SK-N-SH (cell line): Measurements from ENCODE around the gene SIK1. TPM values are rescaled to one million over a fixed set of nuclear protein-coding genes. Genes with fewer than 3 reads are reported as not detected.
"Not testable (repeated sequence)": the region's sequence is repeated elsewhere in the genome, so short reads cannot be mapped to it uniquely, and the experiment has no call there.

Experiments used
- CTCF ChIA-PET: fragments of 300-600, 350-600 bp; formaldehyde crosslinking; extraction: SDS; loops from one replicate; lab custom pipeline; 2021; lab: Yijun Ruan, JAX
- POLR2A ChIA-PET: fragments of 350-600 bp; sonication (Branson Sonifier 250); formaldehyde crosslinking; extraction: SDS; loops from one replicate; lab custom pipeline; 2020; ENCODE audit warnings: antibody characterized with exemption, inconsistent platforms; lab: Yijun Ruan, JAX
- DNase-seq: peaks from one replicate; pipeline ENCODE4 v3.0.0; 2012
- H2AFZ ChIP-seq: fragments of 200-600 bp; sonication (generic); 2 replicates; pipeline ENCODE4 v1.8.1; 2016; ENCODE audit warnings: antibody characterized with exemption, mild to moderate bottlenecking, low read depth
- H3F3A ChIP-seq: fragments of 200-600 bp; sonication (generic); replicated peaks from 2 replicates; pipeline ENCODE3; 2016; ENCODE audit warnings: antibody characterized with exemption, mild to moderate bottlenecking; ENCODE audit not compliant: insufficient read depth
- H3K27ac ChIP-seq, 2 experiments: fragments of 200-500 bp in 1 of 2; fragments of 200-600 bp in 1 of 2; sonication (Bioruptor generic) in 1 of 2; sonication (generic), shearing (Covaris generic) in 1 of 2; 2 replicates each; pipeline versions ENCODE4 v1.5.1 to v1.6.1; 2014 to 2016; ENCODE audit warnings: low read depth in 2 of 2, inconsistent platforms in 1 of 2, low read length in 1 of 2, mild to moderate bottlenecking in 1 of 2, mixed read lengths in 1 of 2
- H3K27me3 ChIP-seq: fragments of 200-600 bp; sonication (generic), shearing (Covaris generic); 2 replicates; pipeline ENCODE4 v1.6.1; 2016; ENCODE audit warnings: mixed run types; ENCODE audit not compliant: insufficient read depth
- H3K36me3 ChIP-seq, 2 experiments: fragments of 200-500 bp in 1 of 2; fragments of 200-600 bp in 1 of 2; sonication (Bioruptor generic) in 1 of 2; sonication (generic) in 1 of 2; replicated peaks in 1 of 2; 2 replicates each; pipeline versions ENCODE3 to v1.5.1; 2014 to 2016; ENCODE audit warnings: low read length in 1 of 2, mild to moderate bottlenecking in 1 of 2; ENCODE audit not compliant: insufficient read depth in 2 of 2, control insufficient read depth in 1 of 2
- H3K4me1 ChIP-seq, 2 experiments: fragments of 200-500 bp in 1 of 2; fragments of 200-600 bp in 1 of 2; sonication (Bioruptor generic) in 1 of 2; sonication (generic), shearing (Covaris generic) in 1 of 2; 2 replicates each; pipeline versions ENCODE4 v1.5.1 to v1.6.1; 2014 to 2016; ENCODE audit warnings: low read depth in 1 of 2, low read length in 1 of 2, mixed run types in 1 of 2; ENCODE audit not compliant: insufficient read depth in 2 of 2, control insufficient read depth in 1 of 2
- H3K4me2 ChIP-seq: fragments of 200-600 bp; sonication (generic), shearing (Covaris generic); 2 replicates; pipeline ENCODE4 v1.6.1; 2017; ENCODE audit warnings: mixed run types
- H3K4me3 ChIP-seq, 2 experiments: fragments of 200-500 bp in 1 of 2; fragments of 200-600 bp in 1 of 2; sonication (Bioruptor generic) in 1 of 2; sonication (generic), shearing (Covaris generic) in 1 of 2; 2 replicates each; pipeline versions ENCODE4 v1.5.1 to v1.8.1; 2014 to 2016; ENCODE audit warnings: low read depth in 2 of 2, inconsistent platforms in 1 of 2, low read length in 1 of 2, mild to moderate bottlenecking in 1 of 2, mixed read lengths in 1 of 2, moderate library complexity in 1 of 2
- H3K79me2 ChIP-seq: fragments of 200-600 bp; sonication (generic); 2 replicates; pipeline ENCODE4 v1.8.1; 2017; ENCODE audit warnings: mild to moderate bottlenecking; ENCODE audit not compliant: insufficient read depth
- H3K9ac ChIP-seq: fragments of 200-600 bp; sonication (generic); 2 replicates; pipeline ENCODE4 v1.6.1; 2017; ENCODE audit warnings: mixed run types
- H3K9me2 ChIP-seq: fragments of 200-600 bp; sonication (generic); 2 replicates; pipeline ENCODE4 v1.6.1; 2017; ENCODE audit warnings: mixed run types
- H3K9me3 ChIP-seq: fragments of 200-600 bp; sonication (generic); 2 replicates; pipeline ENCODE4 v1.6.1; 2017; ENCODE audit warnings: mixed run types, mild to moderate bottlenecking, moderate library complexity
- H4K20me1 ChIP-seq: fragments of 200-600 bp; sonication (generic); 2 replicates; pipeline ENCODE4 v1.6.1; 2017; ENCODE audit warnings: mild to moderate bottlenecking, mixed run types; ENCODE audit not compliant: insufficient read depth
- WGBS: methylation state at CpG from one replicate; pipeline ENCODE4 v1.1.6; 2017; ENCODE audit warnings: low lambda C conversion rate; 5-methylcytosine and 5-hydroxymethylcytosine counted together
- polyA plus RNA-seq, 3 experiments: library from polyadenylated mRNA; depleted of rRNA; stranded (reverse); fragments of >200 nt; gene quantifications; 2 replicates each; pipeline ENCODE4 v1.2.3, GENCODE V29; 2012

SIK1 gene
- polyA plus RNA-seq, 1 of the 3 experiments (the other 2 are of a cell fraction) = 3.8 TPM

DNA sequence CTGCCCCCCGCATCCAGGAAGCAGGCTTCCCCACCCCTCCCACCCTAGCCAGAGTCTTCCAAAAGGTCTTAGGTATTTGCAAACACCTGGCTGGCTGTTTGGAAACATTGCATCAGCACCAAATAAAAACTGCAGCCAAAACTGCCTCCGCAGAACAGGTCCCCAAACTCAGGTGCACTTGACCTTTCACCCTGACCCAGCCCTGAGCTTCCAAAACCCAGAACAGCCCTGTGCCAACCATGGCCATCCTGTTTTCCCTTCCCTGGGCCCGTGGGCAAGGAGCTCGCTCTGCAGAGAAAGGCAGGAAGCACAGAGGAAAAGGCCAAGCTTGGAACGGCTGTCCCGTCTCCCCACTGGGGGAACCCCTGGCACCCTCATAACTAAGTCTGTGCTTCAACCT lies 2.0 kb upstream of the SIK1 start:
- CTCF ChIA-PET, H3F3A ChIP-seq, H3K4me1 ChIP-seq, DNase-seq, H2AFZ ChIP-seq, H3K27ac ChIP-seq, POLR2A ChIA-PET, H3K9me2 ChIP-seq, H3K27me3 ChIP-seq, H4K20me1 ChIP-seq, H3K9ac ChIP-seq, H3K9me3 ChIP-seq, H3K4me2 ChIP-seq, H3K79me2 ChIP-seq, H3K4me3 ChIP-seq, H3K36me3 ChIP-seq: not testable (repeated sequence)
- no CpG with 5 or more reads among the region's 6 CpGs for WGBS

DNA sequence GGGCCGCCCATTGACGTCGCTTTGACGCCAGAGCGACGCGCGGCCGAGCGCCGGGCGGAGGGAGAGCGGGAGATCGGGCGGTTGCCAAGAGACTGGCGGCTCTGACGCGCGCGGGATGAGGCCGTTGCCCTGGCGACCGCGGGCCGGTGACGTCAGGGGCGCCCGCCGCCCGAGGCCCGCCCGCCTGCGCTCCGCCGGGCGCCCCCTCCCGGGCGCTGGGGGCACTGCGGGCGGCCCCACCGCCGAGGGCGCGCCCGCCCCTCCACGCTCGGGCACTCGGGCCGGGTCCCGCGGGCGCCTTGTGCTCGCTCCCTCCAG lies 270 bp upstream of the SIK1 start:
- H3K9me3 ChIP-seq, H3K4me2 ChIP-seq, H3K36me3 ChIP-seq, H3K4me1 ChIP-seq, CTCF ChIA-PET, DNase-seq, H4K20me1 ChIP-seq, H3K9ac ChIP-seq, H3K9me2 ChIP-seq, H3F3A ChIP-seq, H3K79me2 ChIP-seq, H3K27me3 ChIP-seq, POLR2A ChIA-PET, H3K4me3 ChIP-seq, H3K27ac ChIP-seq, H2AFZ ChIP-seq: not testable (repeated sequence)
- no CpG with 5 or more reads among the region's 53 CpGs for WGBS

DNA sequence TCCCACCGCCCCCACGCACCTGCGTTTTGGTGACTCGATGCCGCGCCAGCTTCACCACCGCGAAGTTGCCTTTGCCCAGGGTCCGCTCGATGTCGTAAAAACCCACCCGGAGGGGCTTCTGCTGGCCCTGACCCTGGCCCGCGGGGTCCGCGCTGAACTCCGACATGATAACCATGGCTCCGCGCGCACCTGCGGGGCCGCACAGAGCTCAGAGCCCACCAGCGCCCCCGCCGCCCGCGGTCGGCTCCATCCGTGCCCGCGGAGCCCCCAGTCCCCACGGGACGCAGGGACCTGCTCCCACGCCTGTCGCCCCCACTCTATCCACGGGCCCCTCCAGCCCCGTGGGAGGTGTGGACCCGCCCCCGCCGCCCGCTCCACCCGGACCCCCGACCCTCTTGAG lies 927 bp downstream of the SIK1 start:
- POLR2A ChIA-PET, H3K36me3 ChIP-seq, H2AFZ ChIP-seq, CTCF ChIA-PET, H3K27me3 ChIP-seq, H3K4me1 ChIP-seq, H3K79me2 ChIP-seq, H3K4me3 ChIP-seq, H3F3A ChIP-seq, H3K9ac ChIP-seq, DNase-seq, H3K9me3 ChIP-seq, H3K27ac ChIP-seq, H4K20me1 ChIP-seq, H3K9me2 ChIP-seq, H3K4me2 ChIP-seq: not testable (repeated sequence)
- WGBS = no CpG with 5 or more reads among the region's 43 CpGs

DNA sequence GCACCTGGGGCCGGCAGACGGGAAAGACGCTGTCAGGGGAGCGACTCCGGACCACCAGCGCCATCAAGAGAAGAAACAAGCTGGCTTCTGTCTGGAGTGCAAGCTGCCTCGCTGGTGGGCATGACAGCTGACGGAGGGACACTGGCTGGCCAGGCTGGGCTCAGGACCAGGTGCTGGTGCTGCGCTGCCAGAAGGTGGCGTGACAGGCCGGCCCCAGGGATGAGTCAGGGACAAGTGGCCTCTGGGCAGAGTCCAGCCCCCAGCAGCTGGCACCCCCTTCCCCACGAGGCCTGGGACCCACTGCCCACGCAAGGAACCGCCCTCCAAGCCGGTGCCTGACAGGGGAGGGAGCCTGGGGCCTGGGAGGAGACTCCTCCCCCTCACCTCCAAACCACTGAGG lies 7.5 kb downstream of the SIK1 start:
- H3K9me3 ChIP-seq, CTCF ChIA-PET, H3K4me1 ChIP-seq, H3K79me2 ChIP-seq, POLR2A ChIA-PET, H3K4me3 ChIP-seq, H4K20me1 ChIP-seq, H3K27ac ChIP-seq, H3K9ac ChIP-seq, H3K27me3 ChIP-seq, H3F3A ChIP-seq, H3K4me2 ChIP-seq, H3K36me3 ChIP-seq, H3K9me2 ChIP-seq, H2AFZ ChIP-seq, DNase-seq: not testable (repeated sequence)
- no CpG with 5 or more reads among the region's 15 CpGs for WGBS

DNA sequence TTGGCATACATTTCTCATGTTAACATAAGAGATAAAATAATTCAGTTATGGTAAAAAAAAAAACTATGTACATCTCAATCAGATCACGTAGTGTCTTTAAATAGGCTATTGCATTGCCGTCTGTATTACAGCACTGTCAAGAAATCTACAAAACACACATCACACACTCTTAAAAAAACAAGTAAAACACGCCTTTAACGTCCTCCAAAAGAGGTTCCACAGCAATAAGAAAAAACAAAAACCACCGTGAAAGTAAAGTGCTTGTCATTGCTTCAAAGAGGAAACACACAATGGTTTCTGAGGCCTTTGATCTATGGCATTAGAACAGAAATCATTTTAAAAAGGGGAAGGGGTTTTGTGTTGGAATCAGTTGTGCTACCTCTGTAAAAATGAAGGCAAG lies 12.4 kb downstream of the SIK1 start:
- H3K27me3 ChIP-seq, POLR2A ChIA-PET, CTCF ChIA-PET, H3F3A ChIP-seq, H3K9me3 ChIP-seq, H3K4me3 ChIP-seq, H4K20me1 ChIP-seq, H3K9me2 ChIP-seq, H3K4me1 ChIP-seq, H3K4me2 ChIP-seq, H3K36me3 ChIP-seq, H2AFZ ChIP-seq, H3K27ac ChIP-seq, H3K9ac ChIP-seq, H3K79me2 ChIP-seq, DNase-seq: not testable (repeated sequence)
- no CpG with 5 or more reads among the region's 5 CpGs for WGBS

DNA sequence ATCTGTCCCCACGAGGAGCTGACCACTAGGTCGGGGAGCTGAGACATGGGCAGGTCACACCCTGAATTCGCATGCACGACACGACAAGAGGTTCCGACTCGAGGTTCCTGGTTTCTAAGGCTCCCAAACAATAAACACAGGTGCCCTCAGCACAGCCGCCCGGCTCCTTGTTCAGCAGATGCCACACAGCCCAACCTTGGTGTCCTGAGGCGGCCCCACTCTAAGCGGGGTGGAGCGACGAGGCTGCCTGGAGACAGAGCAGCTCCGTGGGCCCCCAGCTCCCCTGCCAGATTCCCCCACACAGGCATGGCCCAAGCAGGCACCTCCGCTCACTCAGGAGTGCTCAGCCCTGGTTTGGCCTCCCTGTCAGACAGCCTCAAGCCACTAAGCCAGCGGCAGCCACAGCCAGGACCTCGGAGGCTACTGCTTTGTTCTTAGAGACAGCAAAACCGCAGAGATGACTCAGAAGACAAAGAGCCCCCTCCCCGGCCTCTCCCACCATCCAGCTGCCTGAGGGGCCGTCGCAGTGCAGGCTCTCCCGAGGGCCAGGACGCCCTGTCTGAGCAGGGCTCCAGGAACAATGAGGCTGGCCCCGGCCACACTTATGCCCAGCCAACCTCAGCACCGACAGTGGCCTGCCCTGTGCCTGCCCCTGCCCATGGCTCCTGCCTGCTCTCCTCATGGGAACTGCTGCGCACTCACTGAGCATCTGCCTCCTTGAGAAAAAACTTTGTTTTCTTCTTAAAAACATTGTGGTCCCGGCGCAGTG lies 14.7 kb downstream of the SIK1 start:
- H3K9me3 ChIP-seq, H3K36me3 ChIP-seq, H3F3A ChIP-seq, H3K9ac ChIP-seq, DNase-seq, H4K20me1 ChIP-seq, H3K79me2 ChIP-seq, H3K9me2 ChIP-seq, CTCF ChIA-PET, H2AFZ ChIP-seq, POLR2A ChIA-PET, H3K4me3 ChIP-seq, H3K27me3 ChIP-seq, H3K27ac ChIP-seq, H3K4me2 ChIP-seq, H3K4me1 ChIP-seq: not testable (repeated sequence)
- no CpG with 5 or more reads among the region's 28 CpGs for WGBS
